Progenitor cell of endocrine pancreas (in vitro differentiated cells): ENCODE results near the gene CCDC169. TPM values are rescaled to one million over a fixed set of nuclear protein-coding genes. Genes with fewer than 3 reads are reported as not detected.

ENCODE experiments used
- DNase-seq: peaks from one replicate; pipeline ENCODE4 v3.0.0; 2021; ENCODE audit warnings: low spot score; ENCODE audit not compliant: unreplicated experiment
- H3K27ac Mint-ChIP-seq: 2 replicates; pipeline ENCODE4 v1.8.0; 2021; ENCODE audit warnings: mild to moderate bottlenecking, moderate library complexity, mixed read lengths
- H3K27me3 Mint-ChIP-seq: 2 replicates; pipeline ENCODE4 v1.8.0; 2021; ENCODE audit warnings: mixed read lengths
- H3K36me3 Mint-ChIP-seq: 2 replicates; pipeline ENCODE4 v1.8.0; 2022; ENCODE audit warnings: mixed read lengths; ENCODE audit not compliant: insufficient read depth
- H3K4me1 Mint-ChIP-seq: 2 replicates; pipeline ENCODE4 v1.8.0; 2021; ENCODE audit warnings: low read depth, mixed read lengths
- H3K4me3 Mint-ChIP-seq: 2 replicates; pipeline ENCODE4 v1.8.0; 2021; ENCODE audit warnings: low read depth, mild to moderate bottlenecking, moderate library complexity, mixed read lengths
- H3K9me3 Mint-ChIP-seq: 2 replicates; pipeline ENCODE4 v1.8.0; 2021; ENCODE audit warnings: low read depth, mixed read lengths
- total RNA-seq: library from RNA; stranded (reverse); gene quantifications from 2 replicates; pipeline ENCODE4 v1.2.1, GENCODE V29; 2021
- TF ChIP-seq, protein P1 (sequence below): fragments of 200-600 bp; sonication (generic); IDR thresholded peaks from one replicate; pipeline ENCODE4 v1.5.0; 2021; ENCODE audit warnings: antibody characterized with exemption, mild to moderate bottlenecking; ENCODE audit not compliant: unreplicated experiment

The CCDC169 gene
- total RNA-seq, 1 donor from 2014 or later: 5.8 TPM

GRCh38 chr13:36212789-36213188 is 84.8 kb downstream of the CCDC169 start:
- TF ChIP-seq, protein P1, sequence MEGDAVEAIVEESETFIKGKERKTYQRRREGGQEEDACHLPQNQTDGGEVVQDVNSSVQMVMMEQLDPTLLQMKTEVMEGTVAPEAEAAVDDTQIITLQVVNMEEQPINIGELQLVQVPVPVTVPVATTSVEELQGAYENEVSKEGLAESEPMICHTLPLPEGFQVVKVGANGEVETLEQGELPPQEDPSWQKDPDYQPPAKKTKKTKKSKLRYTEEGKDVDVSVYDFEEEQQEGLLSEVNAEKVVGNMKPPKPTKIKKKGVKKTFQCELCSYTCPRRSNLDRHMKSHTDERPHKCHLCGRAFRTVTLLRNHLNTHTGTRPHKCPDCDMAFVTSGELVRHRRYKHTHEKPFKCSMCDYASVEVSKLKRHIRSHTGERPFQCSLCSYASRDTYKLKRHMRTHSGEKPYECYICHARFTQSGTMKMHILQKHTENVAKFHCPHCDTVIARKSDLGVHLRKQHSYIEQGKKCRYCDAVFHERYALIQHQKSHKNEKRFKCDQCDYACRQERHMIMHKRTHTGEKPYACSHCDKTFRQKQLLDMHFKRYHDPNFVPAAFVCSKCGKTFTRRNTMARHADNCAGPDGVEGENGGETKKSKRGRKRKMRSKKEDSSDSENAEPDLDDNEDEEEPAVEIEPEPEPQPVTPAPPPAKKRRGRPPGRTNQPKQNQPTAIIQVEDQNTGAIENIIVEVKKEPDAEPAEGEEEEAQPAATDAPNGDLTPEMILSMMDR: no peak
- no peak for DNase-seq
- Mint-ChIP-seq H3K27ac (no peak overlapping the region), H3K4me1 (no peaks in the 10 kb centered on the region), H3K27me3 (no peaks in the 10 kb centered on the region), H3K36me3 (no peaks in the 10 kb centered on the region), H3K4me3 (no peak overlapping the region), H3K9me3 (peaks cover 4% of the 10 kb centered on the region)

DNA sequence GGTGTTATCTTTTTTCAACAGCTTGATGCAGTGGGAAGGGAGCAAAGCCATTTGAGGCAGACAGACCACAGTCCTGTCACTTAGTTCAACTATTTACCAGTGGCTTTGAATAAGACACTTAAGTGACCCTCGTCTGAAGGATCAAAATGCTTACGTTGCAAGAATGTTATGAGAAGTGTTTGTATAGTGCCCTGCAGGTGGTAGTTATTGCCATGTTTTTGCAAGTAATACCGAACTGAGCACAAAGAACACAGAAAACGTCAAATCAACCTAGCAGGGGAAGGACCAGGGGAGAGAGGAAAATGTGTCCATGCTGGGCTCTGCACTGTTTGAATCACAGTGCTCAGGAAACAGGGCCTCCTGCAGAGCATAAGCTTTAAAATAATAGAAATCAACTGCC is 86.0 kb downstream of the CCDC169 start:
- H3K9me3 Mint-ChIP-seq: peaks cover 4% of the 10 kb centered on the region
- no peak for DNase-seq
- H3K4me1 Mint-ChIP-seq: no peaks in the 10 kb centered on the region
- H3K27me3 Mint-ChIP-seq: no peaks in the 10 kb centered on the region
- H3K36me3 Mint-ChIP-seq: no peaks in the 10 kb centered on the region
- TF ChIP-seq, protein P1: no peak
- no peak overlapping the region for H3K27ac Mint-ChIP-seq
- H3K4me3 Mint-ChIP-seq: no peak overlapping the region

DNA sequence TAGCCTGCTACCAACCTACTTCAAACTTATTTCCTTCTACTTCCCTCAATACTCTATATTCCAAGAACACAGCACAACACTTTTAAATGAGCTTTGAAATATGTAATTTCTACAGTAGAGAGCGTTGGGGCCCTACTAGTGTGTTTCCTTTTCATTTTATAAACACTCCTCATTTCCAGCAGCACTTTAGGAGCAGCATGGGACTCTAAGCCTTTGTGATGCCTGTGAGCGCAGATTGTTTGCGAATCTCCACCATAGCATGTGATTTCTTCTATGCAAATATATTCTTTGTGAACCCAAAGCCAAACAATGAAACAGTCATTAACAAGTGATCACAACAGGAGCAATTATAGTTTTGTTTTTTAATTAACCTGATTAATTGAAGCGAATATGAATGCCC is 86.9 kb downstream of the CCDC169 start:
- Mint-ChIP-seq H3K36me3 (no peaks in the 10 kb centered on the region), H3K9me3 (peaks cover 4% of the 10 kb centered on the region), H3K4me1 (no peaks in the 10 kb centered on the region), H3K4me3 (no peak overlapping the region), H3K27me3 (no peaks in the 10 kb centered on the region), H3K27ac (no peak overlapping the region)
- DNase-seq: no peak
- TF ChIP-seq, protein P1: no peak

DNA sequence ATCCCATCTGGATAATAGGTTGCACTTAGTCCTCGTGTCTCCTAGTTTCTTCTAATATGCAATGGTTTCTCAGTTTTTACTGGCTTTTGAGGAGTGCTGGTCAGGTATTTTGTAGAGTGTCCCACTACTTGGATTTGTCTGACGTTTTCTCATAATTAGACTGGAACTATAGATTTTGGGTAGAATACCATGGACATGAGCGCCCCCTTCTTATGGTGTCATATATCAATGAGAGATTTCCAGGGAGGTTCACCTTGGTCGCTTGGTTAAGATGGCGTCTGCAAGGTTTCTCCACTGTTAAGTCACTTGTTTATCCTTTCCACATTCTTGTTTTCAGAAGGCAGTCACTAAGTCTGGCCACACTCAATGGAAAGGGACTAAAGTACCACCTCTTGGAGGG is 89.9 kb downstream of the CCDC169 start:
- no peak overlapping the region for H3K4me3 Mint-ChIP-seq
- no peaks in the 10 kb centered on the region for H3K27me3 Mint-ChIP-seq
- no peak overlapping the region for H3K27ac Mint-ChIP-seq
- DNase-seq: no peak
- H3K36me3 Mint-ChIP-seq: no peaks in the 10 kb centered on the region
- TF ChIP-seq, protein P1: no peak
- H3K9me3 Mint-ChIP-seq: no peaks in the 10 kb centered on the region
- H3K4me1 Mint-ChIP-seq: no peaks in the 10 kb centered on the region

DNA sequence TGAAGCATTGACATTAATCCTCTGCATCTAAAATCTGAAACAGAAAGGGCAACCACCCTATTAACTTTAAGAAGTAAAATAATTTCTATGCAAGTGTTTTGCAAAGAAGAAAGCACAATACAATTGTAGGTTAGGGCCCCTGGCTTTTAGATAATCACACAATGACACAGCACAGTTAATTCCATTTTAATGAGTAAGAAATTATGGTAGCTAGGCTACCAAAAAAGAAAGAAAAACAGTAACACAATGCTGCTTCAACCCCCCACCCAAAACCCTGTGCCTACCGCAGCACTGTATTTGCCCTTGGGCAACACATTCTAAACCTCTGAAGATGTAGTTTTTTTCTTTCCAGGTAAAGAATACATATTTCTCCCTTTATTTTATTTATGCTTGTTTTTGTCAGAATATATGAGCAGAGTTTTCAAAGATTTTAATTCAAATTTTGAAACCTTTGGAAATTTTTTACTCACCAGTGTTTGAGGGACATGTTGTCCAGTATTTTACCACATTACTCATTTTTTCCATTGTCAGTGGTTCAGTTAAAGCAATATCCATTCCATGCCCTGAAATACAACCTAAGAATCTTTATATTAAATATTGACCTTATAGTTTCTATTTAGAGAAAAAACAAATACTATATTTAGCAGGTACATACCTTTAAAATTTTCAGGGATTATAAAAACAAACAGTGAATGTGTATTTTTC is 104.3 kb downstream of the CCDC169 start:
- H3K27ac Mint-ChIP-seq: no peak overlapping the region
- H3K4me1 Mint-ChIP-seq: peaks cover 6% of the 10 kb centered on the region
- H3K36me3 Mint-ChIP-seq: no peaks in the 10 kb centered on the region
- TF ChIP-seq, protein P1: no peak
- H3K9me3 Mint-ChIP-seq: no peaks in the 10 kb centered on the region
- H3K4me3 Mint-ChIP-seq: no peak overlapping the region
- DNase-seq: no peak
- peaks cover 3% of the 10 kb centered on the region for H3K27me3 Mint-ChIP-seq
